ENCODE results near the gene PIGR. TPM values are rescaled to one million over a fixed set of nuclear protein-coding genes. Genes with fewer than 3 reads are reported as not detected.

Gene PIGR
- total and polyA plus RNA-seq, 9 of the 15 experiments (the other 6 are each of a cell fraction or from before 2014, with no cell fraction given), result 0.01 to 1.5 (median 0.03) TPM; not detected in 4

DNA sequence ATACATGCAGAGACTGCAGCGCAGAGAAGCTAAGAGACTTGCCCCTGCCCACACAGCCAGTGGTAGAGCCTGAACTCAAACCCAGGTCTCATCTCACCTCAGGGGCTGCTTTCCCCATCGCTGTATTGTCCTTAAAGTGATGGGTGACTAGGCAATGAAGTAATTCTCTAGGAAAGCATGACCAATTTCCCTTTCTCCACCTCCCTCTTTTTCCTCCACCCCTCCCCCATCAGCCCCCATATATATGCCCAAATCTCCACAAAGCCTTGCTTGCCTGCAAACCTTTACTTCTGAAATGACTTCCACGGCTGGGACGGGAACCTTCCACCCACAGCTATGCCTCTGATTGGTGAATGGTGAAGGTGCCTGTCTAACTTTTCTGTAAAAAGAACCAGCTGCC, 49.1 kb downstream of the PIGR start, which contains the start of gene IL24:
Gene IL24, plus strand, starts transcription at position 269 of the 400 bp plus-strand sequence. CDS start 390 bp downstream, outside the sequence.
- FAIRE-seq, result no peak
- BruUV-seq (replicated peaks), result no TSS peak
- ChIA-PET POLR2A (no interaction called here), CTCF (ENCODE audit: low intra/inter-chr PET ratio) (no interaction called here)
- TF ChIP-seq HLTF (IDR thresholded peaks at IDR 0.05), result no peak
- no peak for TF ChIP-seq HMGN3 (IDR thresholded peaks at IDR 0.05; ENCODE audit: borderline replicate concordance, extremely low read depth, insufficient read length, low read depth, low read length)
- no peak within 1 kb of the TSS for H2AFZ ChIP-seq (ENCODE audit: low read depth, low read length)
- no peaks in the 10 kb centered on the region for H3K9me1 ChIP-seq (ENCODE audit: control insufficient read depth, insufficient read depth, low read length)
- no peaks in the 10 kb centered on the region; a peak in 1 of 5 replicates for H3K4me1 ChIP-seq (replicated peaks in 1 of 2; ENCODE audit: control insufficient read depth in 2 of 2, insufficient read depth in 2 of 2, low read length in 2 of 2)
- no peak within 1 kb of the TSS for H3K4me2 ChIP-seq (ENCODE audit: insufficient read depth, low read length)
- H3K36me3 ChIP-seq (ENCODE audit: control insufficient read depth, insufficient read depth, low read length), result no peaks in the 10 kb centered on the region
- intact Hi-C loops (cut with micrococcal nuclease), result no loop called here
- in situ Hi-C loops (cut with MboI), result no loop called here
- H3K9ac ChIP-seq (ENCODE audit: insufficient read depth in 1 of 2, low read depth in 2 of 2, low read length in 2 of 2), result no peak within 1 kb of the TSS
- H3K4me3 ChIP-seq, result no peak within 1 kb of the TSS
- no peak for DNase-seq (ENCODE audit: extremely low read depth in 1 of 4, low spot score in 3 of 4)
- H3K27ac ChIP-seq (ENCODE audit: extremely low read depth, low read depth, low read length), result no peak within 1 kb of the TSS
- ATAC-seq, result no peak
- WGBS (ENCODE audit: insufficient coverage, low coverage, missing lambda C conversion rate), result 0% methylated on average over 4 of the region's 4 CpGs
- no peaks in the 10 kb centered on the region for H3K79me2 ChIP-seq (ENCODE audit: control insufficient read depth, insufficient read depth, low read length)
- H3K9me3 ChIP-seq (replicated peaks; ENCODE audit: control insufficient read depth, insufficient read depth, low read depth, low read length), result no peaks in the 10 kb centered on the region
- peaks cover 39 to 65% of the 10 kb centered on the region in 2 experiments for H3K27me3 ChIP-seq (ENCODE audit: control insufficient read depth in 2 of 2, insufficient read depth in 2 of 2, low read length in 2 of 2)
- no peaks in the 10 kb centered on the region for H4K20me1 ChIP-seq (replicated peaks; ENCODE audit: control insufficient read depth, insufficient read depth, low read length)

GRCh38 chr1:206896261-206896660, 50.0 kb downstream of the PIGR start:
- Histone ChIP-seq H3K4me3 (no peak overlapping the region), H3K4me2 (ENCODE audit: insufficient read depth, low read length) (no peak overlapping the region), H3K4me1 (replicated peaks in 1 of 2; ENCODE audit: control insufficient read depth in 2 of 2, insufficient read depth in 2 of 2, low read length in 2 of 2) (no peaks in the 10 kb centered on the region; a peak in 1 of 5 replicates), H3K9me3 (replicated peaks; ENCODE audit: control insufficient read depth, insufficient read depth, low read depth, low read length) (no peaks in the 10 kb centered on the region), H3K79me2 (ENCODE audit: control insufficient read depth, insufficient read depth, low read length) (no peaks in the 10 kb centered on the region), H3K27me3 (ENCODE audit: control insufficient read depth in 2 of 2, insufficient read depth in 2 of 2, low read length in 2 of 2) (peaks cover 48 to 63% of the 10 kb centered on the region in 2 experiments), H3K27ac (ENCODE audit: extremely low read depth, low read depth, low read length) (no peak overlapping the region), H2AFZ (ENCODE audit: low read depth, low read length) (no peak overlapping the region), H3K9ac (ENCODE audit: insufficient read depth in 1 of 2, low read depth in 2 of 2, low read length in 2 of 2) (no peak overlapping the region), H3K9me1 (ENCODE audit: control insufficient read depth, insufficient read depth, low read length) (no peaks in the 10 kb centered on the region), H4K20me1 (replicated peaks; ENCODE audit: control insufficient read depth, insufficient read depth, low read length) (no peaks in the 10 kb centered on the region), H3K36me3 (ENCODE audit: control insufficient read depth, insufficient read depth, low read length) (no peaks in the 10 kb centered on the region)
- POLR2A ChIA-PET, result interaction anchor here (0.6 to 0.8 kb wide), 2 partner anchors 157 to 214 kb away, joined by 3 to 4 read pairs; no protein-coding TSS in a partner anchor
- ATAC-seq, result no peak
- CTCF ChIA-PET (ENCODE audit: low intra/inter-chr PET ratio), result interaction anchor here (0.6 kb wide), 1 partner anchor 12 kb away, joined by 3 read pairs; no protein-coding TSS in a partner anchor
- in situ Hi-C loops (cut with MboI) (no loop called here), intact Hi-C loops (cut with micrococcal nuclease) (no loop called here)
- DNase-seq (ENCODE audit: extremely low read depth in 1 of 4, low spot score in 3 of 4), result no peak
- WGBS (ENCODE audit: insufficient coverage, low coverage, missing lambda C conversion rate), result 8% methylated on average over 3 of the region's 3 CpGs
- FAIRE-seq, result no peak
- BruUV-seq (replicated peaks), result no TSS peak
- TF ChIP-seq MED1 (CRISPR knock-in tag; IDR thresholded peaks at IDR 0.05; ENCODE audit: borderline replicate concordance) (no peak), ZSCAN29 (IDR thresholded peaks at IDR 0.05) (no peak), TOE1 (IDR thresholded peaks at IDR 0.05; ENCODE audit: borderline replicate concordance) (no peak), TOE1 (CRISPR knock-in tag; IDR thresholded peaks at IDR 0.05; ENCODE audit: borderline replicate concordance, low read depth) (no peak), FOXO4 (CRISPR knock-in tag; IDR thresholded peaks at IDR 0.05) (no peak), HDAC1 (IDR thresholded peaks at IDR 0.05) (no peak), PTTG1 (tag; IDR thresholded peaks at IDR 0.05; ENCODE audit: low read depth) (no peak)
